K562 (cell line): ENCODE results near the gene UBA1.

ENCODE experiments used
- CREB5 ChIP-seq: fragments of 250-450 bp; sonication (Bioruptor Pico); IDR thresholded peaks from 2 replicates; pipeline ENCODE4 v1.5.0; 2020; ENCODE audit warnings: mild to moderate bottlenecking
- CTCF ChIP-seq, 3 experiments: IDR thresholded peaks in 2 of 3; conservative IDR thresholded peaks in 1 of 3; 2 replicates each; pipeline ENCODE4 v1.5.1; 2011 to 2012; ENCODE audit warnings: low read length in 3 of 3, mild to moderate bottlenecking in 3 of 3, control low read depth in 2 of 3, improper control_type of control experiment in 1 of 3, inconsistent platforms in 1 of 3, low read depth in 1 of 3, mixed read lengths in 1 of 3, moderate library complexity in 1 of 3; ENCODE audit not compliant: insufficient read depth in 2 of 3
- MCM2 ChIP-seq: fragments of 450-650 bp; IDR thresholded peaks from 2 replicates; pipeline ENCODE4 v1.6.1; 2017; ENCODE audit warnings: low read depth, mild to moderate bottlenecking
- RFX5 ChIP-seq: IDR thresholded peaks from 2 replicates; pipeline ENCODE4 v1.6.1; 2011; ENCODE audit warnings: low read depth, mild to moderate bottlenecking, improper control_type of control experiment, low read length
- RNF2 ChIP-seq: sonication (generic); IDR thresholded peaks from 2 replicates; pipeline ENCODE4 v1.6.1; 2016
- ZNF133 ChIP-seq: fragments of 250-450 bp; sonication (Bioruptor Pico); IDR thresholded peaks from 2 replicates; pipeline ENCODE4 v1.4.0; 2020; ENCODE audit warnings: mild to moderate bottlenecking
- ZNF174 ChIP-seq: fragments of 250-450 bp; sonication (Bioruptor Pico); IDR thresholded peaks from 2 replicates; pipeline ENCODE4 v1.4.0; 2020; ENCODE audit warnings: mild to moderate bottlenecking

- TF ChIP-seq MCM2 (no peak), ZNF133 (CRISPR knock-in tag) (no peak), RFX5 (no peak), ZNF174 (no peak), CTCF (IDR thresholded peaks at IDR 0.05 in 2 of 3, conservative IDR thresholded peaks at IDR 0.05 in 1 of 3; ENCODE audit: insufficient read depth in 2 of 3, low read depth in 1 of 3, low read length in 3 of 3) (no peak), CREB5 (no peak), RNF2 (no peak)
Observed at GRCh38 chrX:47233333-47234113, 39.9 kb downstream of the UBA1 start.
